Kidney epithelial cell (primary cell): ENCODE results near the gene AKR7A2. TPM values are rescaled to one million over a fixed set of nuclear protein-coding genes. Genes with fewer than 3 reads are reported as not detected.
"Not testable (repeated sequence)": the region's sequence is repeated elsewhere in the genome, so short reads cannot be mapped to it uniquely, and the experiment has no call there.

ENCODE experiments used
- DNase-seq: peaks from one replicate; pipeline ENCODE4 v3.0.0-alpha.2; 2010; ENCODE audit warnings: low read depth
- H3K27me3 ChIP-seq: 2 replicates; pipeline ENCODE4 v1.6.0; 2011; ENCODE audit warnings: low read length; ENCODE audit not compliant: control insufficient read depth, insufficient read depth
- H3K36me3 ChIP-seq: 2 replicates; pipeline ENCODE4 v1.5.1; 2011; ENCODE audit warnings: low read length; ENCODE audit not compliant: control insufficient read depth, insufficient read depth
- H3K4me3 ChIP-seq: 2 replicates; pipeline ENCODE4 v1.5.1; 2011; ENCODE audit warnings: low read depth, mild to moderate bottlenecking, control low read depth, low read length
- CTCF ChIP-seq: IDR thresholded peaks from 2 replicates; pipeline ENCODE4 v1.5.1; 2011; ENCODE audit warnings: mild to moderate bottlenecking, moderate library complexity, low read length, control low read depth, inconsistent platforms; ENCODE audit not compliant: insufficient read depth, poor library complexity, severe bottlenecking
- total RNA-seq: library from RNA; depleted of rRNA; stranded (reverse); fragments of >200 nt; gene quantifications from 2 replicates; pipeline ENCODE4 v1.2.3, GENCODE V29; 2015

The AKR7A2 gene
- total RNA-seq, 1 donor from 2014 or later = 85.6 TPM

DNA sequence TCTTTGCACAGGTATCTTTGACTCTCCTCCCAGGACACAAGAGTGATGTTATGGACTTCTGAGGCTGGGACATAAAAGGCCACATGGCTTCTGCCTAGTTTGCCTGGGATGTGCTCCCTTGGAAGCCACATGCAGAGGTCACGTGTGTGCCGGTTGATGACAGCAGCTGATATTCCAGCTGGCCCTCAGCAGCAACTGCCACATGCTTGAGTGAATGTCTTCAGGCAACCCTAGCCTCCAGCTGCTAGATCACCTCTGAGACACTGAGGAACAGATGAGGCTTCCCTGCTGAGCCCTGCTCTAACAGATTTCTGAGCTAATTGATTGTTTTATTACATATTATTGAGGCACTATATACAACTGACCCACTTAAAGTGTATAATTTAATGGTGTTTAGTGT is 11.7 kb downstream of the AKR7A2 start:
- TF ChIP-seq CTCF = no peak
- no peak for DNase-seq
- H3K4me3 ChIP-seq = no peak overlapping the region
- H3K27me3 ChIP-seq = no peaks in the 10 kb centered on the region
- no peaks in the 10 kb centered on the region for H3K36me3 ChIP-seq

DNA sequence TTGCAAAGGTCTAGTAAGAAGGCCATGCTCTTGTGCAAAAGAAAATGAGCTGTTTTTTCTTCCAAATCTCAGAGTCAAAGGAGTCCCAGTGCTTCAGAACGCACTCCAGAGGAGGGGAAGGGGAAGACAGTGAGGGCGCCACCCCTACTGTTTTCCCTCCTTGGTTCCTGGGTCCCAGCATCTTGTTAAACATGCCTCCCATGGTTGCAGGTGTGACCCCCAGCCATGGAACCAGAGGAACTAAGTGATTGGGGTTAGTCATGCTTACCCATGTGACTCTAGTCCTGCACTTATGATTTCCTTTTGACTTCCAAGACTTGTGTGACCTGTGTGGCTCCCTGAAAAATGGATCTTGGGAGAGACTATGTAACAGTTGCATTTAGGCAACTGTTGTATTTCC is 17.3 kb downstream of the AKR7A2 start:
- Histone ChIP-seq H3K27me3 (no peaks in the 10 kb centered on the region), H3K4me3 (no peak overlapping the region), H3K36me3 (no peaks in the 10 kb centered on the region)
- no peak for DNase-seq
- no peak for TF ChIP-seq CTCF

- H3K36me3 ChIP-seq = no peaks in the 10 kb centered on the region
- H3K27me3 ChIP-seq = peaks cover 4% of the 10 kb centered on the region
- no peak for TF ChIP-seq CTCF
- no peak for DNase-seq
- H3K4me3 ChIP-seq = no peak overlapping the region
These were observed 22.7 kb downstream of the AKR7A2 start for GRCh38 chr1:19289244-19289643.

DNA sequence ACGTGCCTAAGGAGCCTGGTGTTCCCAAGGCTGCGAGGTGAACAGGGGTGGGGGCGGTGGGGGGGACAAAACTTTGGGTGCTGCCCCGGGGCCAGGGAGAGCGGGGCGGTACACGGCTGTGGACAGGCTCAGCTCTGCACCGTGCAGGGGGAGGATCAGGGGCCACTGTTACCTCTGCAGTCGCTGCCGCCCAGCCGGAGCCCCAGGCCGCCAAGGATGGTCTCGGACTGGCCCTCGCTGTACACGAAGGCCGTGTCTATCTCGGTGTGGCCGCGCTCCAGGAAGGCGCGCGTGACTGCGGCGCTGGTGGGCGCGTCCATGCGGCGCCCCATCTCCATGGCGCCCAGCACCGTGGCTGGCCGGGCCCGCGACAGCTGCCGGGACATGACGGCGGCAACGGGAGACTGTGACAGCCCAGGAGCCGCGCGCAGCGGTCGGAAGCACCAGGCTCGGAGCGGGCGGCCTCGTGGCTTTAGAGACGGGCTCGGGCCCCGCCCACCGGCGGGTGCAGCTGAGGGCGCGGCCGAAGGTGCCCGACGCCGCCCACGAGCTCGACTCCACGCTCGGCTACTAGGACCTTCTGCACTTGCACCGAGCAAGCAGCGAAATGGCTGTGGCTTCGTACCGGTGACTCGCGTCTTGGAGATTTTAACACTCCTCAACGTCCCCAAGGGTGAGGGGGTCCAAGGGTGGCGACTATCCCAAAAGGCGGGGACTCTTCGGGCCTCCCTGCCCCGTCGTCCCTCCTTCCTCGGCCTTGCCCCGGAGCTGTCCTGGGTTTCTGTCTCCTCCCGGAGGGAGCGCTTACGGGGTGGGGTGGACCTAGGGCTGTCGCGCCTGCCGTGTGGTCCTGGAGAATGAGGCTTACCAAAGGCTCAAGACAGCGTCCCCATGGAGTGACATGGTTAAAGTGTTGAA is 23.4 kb downstream of the AKR7A2 start, which contains the start of gene AKR7A3:
Gene AKR7A3 (minus strand): TSS at position 447 of the 918 bp plus-strand sequence. CDS start 61 bp downstream, at position 386.
- H3K4me3 ChIP-seq = peak within 1 kb of the TSS; percentile 36
- not testable (repeated sequence) for H3K36me3 ChIP-seq, H3K27me3 ChIP-seq, DNase-seq

- H3K36me3 ChIP-seq = no peaks in the 10 kb centered on the region
- no peak for DNase-seq
- no peak for TF ChIP-seq CTCF
- H3K4me3 ChIP-seq = no peak overlapping the region
- H3K27me3 ChIP-seq = peaks cover 4% of the 10 kb centered on the region
These were observed 24.3 kb downstream of the AKR7A2 start for GRCh38 chr1:19287436-19288185.

GRCh38 chr1:19285807-19286206 is 26.1 kb downstream of the AKR7A2 start:
- not testable (repeated sequence) for H3K27me3 ChIP-seq, H3K4me3 ChIP-seq, DNase-seq, H3K36me3 ChIP-seq

GRCh38 chr1:19285366-19285765 is 26.6 kb downstream of the AKR7A2 start:
- H3K36me3 ChIP-seq, DNase-seq, H3K27me3 ChIP-seq, H3K4me3 ChIP-seq: not testable (repeated sequence)
